ENCODE results near the gene POLR2I.
A peak's percentile ranks its signal among the peaks of the same experiment; 100 is the strongest.

POLR2I gene

GRCh38 chr19:36114721-36115452 is at the start of gene POLR2I:
TSS of gene POLR2I (minus strand) at chr19:36114875. CDS start at chr19:36114856, 19 bp downstream.
- H3K9me3 ChIP-seq: no peaks in the 10 kb centered on the region
- peaks cover 12% of the 10 kb centered on the region for H3K4me1 ChIP-seq
- H3K27me3 ChIP-seq (ENCODE audit: low read depth): no peaks in the 10 kb centered on the region
- in situ Hi-C loops (cut with MboI; ENCODE audit: low sequenced_read_pairs): no loop called here
- H3K36me3 ChIP-seq (replicated peaks): peaks cover 38% of the 10 kb centered on the region
- DNase-seq (ENCODE audit: low spot score in 2 of 2): peak; percentile 99
- H3K4me3 ChIP-seq: peak within 1 kb of the TSS; percentile 72

GRCh38 chr19:36163813-36164212 is 49.1 kb upstream of the POLR2I start:
- in situ Hi-C loops (cut with MboI; ENCODE audit: low sequenced_read_pairs): no loop called here
- DNase-seq (ENCODE audit: low spot score in 2 of 2): no peak
- Histone ChIP-seq H3K9me3 (no peaks in the 10 kb centered on the region), H3K4me3 (no peak overlapping the region), H3K27me3 (ENCODE audit: low read depth) (no peaks in the 10 kb centered on the region), H3K4me1 (peaks cover under 1% of the 10 kb centered on the region; the same call in 1 of the 2 replicates), H3K36me3 (replicated peaks) (no peaks in the 10 kb centered on the region)

GRCh38 chr19:36160821-36161596 is 46.3 kb upstream of the POLR2I start:
- H3K9me3 ChIP-seq: no peaks in the 10 kb centered on the region
- DNase-seq (ENCODE audit: low spot score in 2 of 2): no peak
- no peaks in the 10 kb centered on the region for H3K4me1 ChIP-seq
- H3K36me3 ChIP-seq (replicated peaks): no peaks in the 10 kb centered on the region
- in situ Hi-C loops (cut with MboI; ENCODE audit: low sequenced_read_pairs): no loop called here
- H3K4me3 ChIP-seq: no peak overlapping the region
- no peaks in the 10 kb centered on the region for H3K27me3 ChIP-seq (ENCODE audit: low read depth)

- H3K4me3 ChIP-seq: no peak overlapping the region
- no peaks in the 10 kb centered on the region for H3K4me1 ChIP-seq
- no peaks in the 10 kb centered on the region for H3K9me3 ChIP-seq
- DNase-seq (ENCODE audit: low spot score in 2 of 2): no peak
- peaks cover 16% of the 10 kb centered on the region for H3K36me3 ChIP-seq (replicated peaks)
- in situ Hi-C loops (cut with MboI; ENCODE audit: low sequenced_read_pairs): no loop called here
- H3K27me3 ChIP-seq (ENCODE audit: low read depth): no peaks in the 10 kb centered on the region
These were observed 38.5 kb upstream of the POLR2I start for GRCh38 chr19:36153126-36153525.

GRCh38 chr19:36152352-36153091 is 37.8 kb upstream of the POLR2I start, which contains the start of gene COX7A1:
TSS of gene COX7A1 (minus strand) at chr19:36152447. CDS start at chr19:36152407, 40 bp downstream.
- peaks cover 16% of the 10 kb centered on the region for H3K36me3 ChIP-seq (replicated peaks)
- H3K9me3 ChIP-seq: no peaks in the 10 kb centered on the region
- no peak within 1 kb of the TSS for H3K4me3 ChIP-seq
- in situ Hi-C loops (cut with MboI; ENCODE audit: low sequenced_read_pairs): no loop called here
- H3K27me3 ChIP-seq (ENCODE audit: low read depth): no peaks in the 10 kb centered on the region
- H3K4me1 ChIP-seq: no peaks in the 10 kb centered on the region
- no peak for DNase-seq (ENCODE audit: low spot score in 2 of 2)

GRCh38 chr19:36152019-36152351 is 37.3 kb upstream of the POLR2I start:
- no peak for DNase-seq (ENCODE audit: low spot score in 2 of 2)
- H3K4me3 ChIP-seq: no peak overlapping the region
- in situ Hi-C loops (cut with MboI; ENCODE audit: low sequenced_read_pairs): no loop called here

GRCh38 chr19:36151144-36152018 is 36.7 kb upstream of the POLR2I start:
- DNase-seq (ENCODE audit: low spot score in 2 of 2): no peak
- Histone ChIP-seq H3K27me3 (ENCODE audit: low read depth) (no peaks in the 10 kb centered on the region), H3K36me3 (replicated peaks) (peaks cover 27% of the 10 kb centered on the region), H3K4me3 (no peak overlapping the region), H3K9me3 (no peaks in the 10 kb centered on the region), H3K4me1 (no peaks in the 10 kb centered on the region)
- in situ Hi-C loops (cut with MboI; ENCODE audit: low sequenced_read_pairs): no loop called here

More at GRCh38 chr19:36152019-36152351, 37.3 kb upstream of the POLR2I start:
- H3K4me1 ChIP-seq: no peaks in the 10 kb centered on the region
- no peaks in the 10 kb centered on the region for H3K9me3 ChIP-seq
- H3K36me3 ChIP-seq (replicated peaks): peaks cover 21% of the 10 kb centered on the region
- H3K27me3 ChIP-seq (ENCODE audit: low read depth): no peaks in the 10 kb centered on the region

- H3K4me1 ChIP-seq: no peaks in the 10 kb centered on the region
- in situ Hi-C loops (cut with MboI; ENCODE audit: low sequenced_read_pairs): no loop called here
- H3K4me3 ChIP-seq: no peak overlapping the region
- H3K9me3 ChIP-seq: no peaks in the 10 kb centered on the region
- DNase-seq (ENCODE audit: low spot score in 2 of 2): no peak
- peaks cover 35% of the 10 kb centered on the region for H3K36me3 ChIP-seq (replicated peaks)
- no peaks in the 10 kb centered on the region for H3K27me3 ChIP-seq (ENCODE audit: low read depth)
These were observed 35.9 kb upstream of the POLR2I start for GRCh38 chr19:36150586-36150985.

DNA sequence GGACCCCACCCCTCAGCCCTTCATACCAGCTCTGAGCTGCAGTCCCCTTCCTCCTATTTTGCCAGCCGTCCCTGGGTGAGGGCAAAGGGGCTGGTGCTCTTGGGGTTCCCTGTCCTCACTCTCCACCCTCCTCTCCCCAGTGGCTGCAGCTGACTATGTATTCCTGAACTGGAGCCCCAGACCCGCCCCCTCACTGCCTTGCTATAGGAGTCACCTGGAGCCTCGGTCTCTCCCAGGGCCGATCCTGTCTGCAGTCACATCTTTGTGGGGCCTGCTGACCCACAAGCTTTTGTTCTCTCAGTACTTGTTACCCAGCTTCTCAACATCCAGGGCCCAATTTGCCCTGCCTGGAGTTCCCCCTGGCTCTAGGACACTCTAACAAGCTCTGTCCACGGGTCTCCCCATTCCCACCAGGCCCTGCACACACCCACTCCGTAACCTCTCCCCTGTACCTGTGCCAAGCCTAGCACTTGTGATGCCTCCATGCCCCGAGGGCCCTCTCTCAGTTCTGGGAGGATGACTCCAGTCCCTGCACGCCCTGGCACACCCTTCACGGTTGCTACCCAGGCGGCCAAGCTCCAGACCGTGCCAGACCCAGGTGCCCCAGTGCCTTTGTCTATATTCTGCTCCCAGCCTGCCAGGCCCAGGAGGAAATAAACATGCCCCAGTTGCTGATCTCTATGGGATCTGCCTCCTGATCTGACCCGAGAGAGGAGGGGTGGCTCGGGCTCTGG is 35.2 kb upstream of the POLR2I start:
- H3K36me3 ChIP-seq (replicated peaks): peaks cover 40% of the 10 kb centered on the region
- DNase-seq (ENCODE audit: low spot score in 2 of 2): no peak
- in situ Hi-C loops (cut with MboI; ENCODE audit: low sequenced_read_pairs): no loop called here

DNA sequence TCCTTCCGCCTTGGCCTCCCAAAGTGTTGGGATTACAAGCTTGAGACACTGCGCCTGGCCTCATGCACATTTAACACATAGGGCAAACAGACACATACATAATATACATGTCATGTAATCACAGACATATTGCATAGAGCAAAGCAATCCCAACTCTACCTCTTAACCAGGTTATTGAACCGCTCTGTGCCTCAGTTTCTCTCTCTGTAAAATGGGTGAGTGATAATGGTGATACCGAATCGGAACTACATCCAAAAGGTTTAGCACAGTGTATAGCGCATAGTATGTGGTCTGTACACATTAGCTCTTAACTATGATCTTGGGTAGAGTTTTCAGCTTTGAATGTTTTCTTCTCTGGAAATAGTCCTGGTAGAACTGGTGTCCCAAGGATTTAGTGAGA is 29.9 kb upstream of the POLR2I start:
- Histone ChIP-seq H3K27me3 (ENCODE audit: low read depth) (no peaks in the 10 kb centered on the region), H3K4me1 (peaks cover 4% of the 10 kb centered on the region; the same call in 1 of the 2 replicates), H3K4me3 (no peak overlapping the region), H3K36me3 (replicated peaks) (peaks cover 51% of the 10 kb centered on the region), H3K9me3 (no peaks in the 10 kb centered on the region)
- in situ Hi-C loops (cut with MboI; ENCODE audit: low sequenced_read_pairs): no loop called here
- DNase-seq (ENCODE audit: low spot score in 2 of 2): no peak

More for the DNA sequence above, 35.2 kb upstream of the POLR2I start:
- Histone ChIP-seq H3K9me3 (no peaks in the 10 kb centered on the region), H3K4me3 (no peak overlapping the region), H3K27me3 (ENCODE audit: low read depth) (no peaks in the 10 kb centered on the region), H3K4me1 (no peaks in the 10 kb centered on the region)

DNA sequence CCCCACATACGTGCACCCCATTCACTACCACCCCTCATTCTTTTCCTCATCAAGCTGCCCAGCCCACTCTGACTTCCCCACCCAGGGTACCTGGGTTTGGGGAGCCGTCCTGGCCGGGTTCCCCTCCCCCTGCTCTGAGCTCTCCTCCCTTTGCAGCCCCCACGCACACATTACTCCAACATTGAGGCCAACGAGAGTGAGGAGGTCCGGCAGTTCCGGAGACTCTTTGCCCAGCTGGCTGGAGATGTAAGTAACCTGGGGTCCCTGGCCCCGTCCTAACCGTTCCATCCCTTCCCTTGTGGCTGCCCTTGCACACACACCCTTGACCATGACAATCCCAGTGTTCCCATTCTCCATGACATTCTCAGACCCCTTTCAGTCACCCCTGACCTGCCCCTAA is 27.8 kb upstream of the POLR2I start:
- Histone ChIP-seq H3K36me3 (replicated peaks) (peaks cover 46% of the 10 kb centered on the region), H3K4me1 (peaks cover 4% of the 10 kb centered on the region), H3K4me3 (no peak overlapping the region), H3K27me3 (ENCODE audit: low read depth) (no peaks in the 10 kb centered on the region), H3K9me3 (no peaks in the 10 kb centered on the region)
- in situ Hi-C loops (cut with MboI; ENCODE audit: low sequenced_read_pairs): no loop called here
- no peak for DNase-seq (ENCODE audit: low spot score in 2 of 2)

DNA sequence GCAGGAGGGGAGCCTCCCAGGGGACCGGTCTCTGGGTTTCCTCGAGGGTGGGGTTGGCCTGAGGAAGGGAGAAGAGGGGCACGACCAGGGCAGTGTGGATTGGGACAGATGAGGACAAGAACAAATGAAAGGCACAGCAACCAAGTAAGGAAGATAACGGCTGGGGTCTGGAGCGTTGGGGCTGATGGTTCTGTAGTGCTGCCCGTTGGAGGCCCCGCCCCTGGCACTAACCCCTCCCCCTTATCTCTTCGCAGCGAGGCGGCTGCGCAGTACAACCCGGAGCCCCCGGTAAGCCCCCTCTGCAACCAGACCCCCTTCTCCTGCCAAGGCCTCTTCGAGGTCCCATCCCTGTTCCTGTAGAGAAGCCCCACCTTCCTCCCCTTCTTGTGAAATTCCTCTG is 27.4 kb upstream of the POLR2I start:
- in situ Hi-C loops (cut with MboI; ENCODE audit: low sequenced_read_pairs): no loop called here
- Histone ChIP-seq H3K27me3 (ENCODE audit: low read depth) (no peaks in the 10 kb centered on the region), H3K4me3 (no peak overlapping the region), H3K4me1 (peaks cover 4% of the 10 kb centered on the region), H3K36me3 (replicated peaks) (peaks cover 41% of the 10 kb centered on the region), H3K9me3 (no peaks in the 10 kb centered on the region)
- DNase-seq (ENCODE audit: low spot score in 2 of 2): no peak
